GM23338 (cell line): ENCODE results near the gene DNAJC8. TPM values are rescaled to one million over a fixed set of nuclear protein-coding genes. Genes with fewer than 3 reads are reported as not detected.

Source experiments
- ATAC-seq: fragments of 200-7000 bp; cut with Tn5 transposase; 3 replicates; pipeline ENCODE4 v1.9.1; 2020
- DNase-seq: peaks from one replicate; pipeline ENCODE4 v3.0.0-alpha.2; 2015; ENCODE audit warnings: low spot score
- H2AFZ ChIP-seq: fragments of 200-600 bp; sonication (generic); 2 replicates; pipeline ENCODE4 v1.8.0; 2016; ENCODE audit warnings: antibody characterized with exemption, mild to moderate bottlenecking, moderate library complexity
- H3F3A ChIP-seq: fragments of 200-600 bp; sonication (generic); replicated peaks from 2 replicates; pipeline ENCODE4 v1.8.0; 2017; ENCODE audit warnings: antibody characterized with exemption, mixed run types, low read depth
- H3K27ac ChIP-seq: fragments of 200-600 bp; sonication (generic); 2 replicates; pipeline ENCODE4 v1.6.1; 2016; ENCODE audit warnings: low read depth
- H3K27me3 ChIP-seq: fragments of 200-600 bp; sonication (generic); 2 replicates; pipeline ENCODE4 v1.8.0; 2016; ENCODE audit warnings: mild to moderate bottlenecking, mixed run types, moderate library complexity; ENCODE audit not compliant: insufficient read depth
- H3K36me3 ChIP-seq: fragments of 200-600 bp; sonication (generic); 2 replicates; pipeline ENCODE4 v1.8.0; 2016; ENCODE audit warnings: mild to moderate bottlenecking; ENCODE audit not compliant: insufficient read depth
- H3K4me1 ChIP-seq: fragments of 200-600 bp; sonication (generic); 2 replicates; pipeline ENCODE4 v1.8.0; 2016; ENCODE audit warnings: mild to moderate bottlenecking, moderate library complexity; ENCODE audit not compliant: insufficient read depth
- H3K4me2 ChIP-seq: fragments of 200-600 bp; sonication (generic); 2 replicates; pipeline ENCODE4 v1.7.1; 2017; ENCODE audit warnings: mixed run types
- H3K4me3 ChIP-seq: fragments of 200-600 bp; sonication (generic); 2 replicates; pipeline ENCODE4 v1.6.1; 2016; ENCODE audit warnings: mixed run types
- H3K79me2 ChIP-seq: fragments of 200-600 bp; sonication (generic); replicated peaks from 2 replicates; pipeline ENCODE4 v1.8.0; 2017; ENCODE audit warnings: mild to moderate bottlenecking; ENCODE audit not compliant: insufficient read depth
- H3K9me2 ChIP-seq: fragments of 200-600 bp; sonication (generic); 2 replicates; pipeline ENCODE4 v1.8.0; 2017; ENCODE audit not compliant: insufficient read depth
- H4K20me1 ChIP-seq: fragments of 200-600 bp; sonication (generic); replicated peaks from 2 replicates; pipeline ENCODE4 v1.8.0; 2017; ENCODE audit warnings: mild to moderate bottlenecking; ENCODE audit not compliant: insufficient read depth
- H3K27ac Mint-ChIP-seq: 2 replicates; pipeline ENCODE4 v1.8.0; 2020; ENCODE audit warnings: inconsistent platforms, mild to moderate bottlenecking, moderate library complexity, mixed read lengths
- H3K27me3 Mint-ChIP-seq: 3 replicates; pipeline ENCODE4 v1.8.0; 2022; ENCODE audit warnings: low read depth, mild to moderate bottlenecking, moderate library complexity, mixed read lengths, inconsistent platforms; ENCODE audit not compliant: insufficient read depth, poor library complexity
- H3K36me3 Mint-ChIP-seq: 3 replicates; pipeline ENCODE4 v1.8.0; 2021; ENCODE audit warnings: low read depth, mild to moderate bottlenecking, inconsistent platforms, moderate library complexity, mixed read lengths
- H3K4me1 Mint-ChIP-seq: 3 replicates; pipeline ENCODE4 v1.8.0; 2020; ENCODE audit warnings: mild to moderate bottlenecking, inconsistent platforms, mixed read lengths
- H3K4me3 Mint-ChIP-seq: 3 replicates; pipeline ENCODE4 v1.8.0; 2021; ENCODE audit warnings: moderate library complexity, mild to moderate bottlenecking, inconsistent platforms, mixed read lengths
- H3K9me3 Mint-ChIP-seq: 3 replicates; pipeline ENCODE4 v1.8.0; 2020; ENCODE audit warnings: moderate library complexity, mild to moderate bottlenecking, inconsistent platforms, mixed read lengths
- CREB1 ChIP-seq: fragments of 250-450 bp; sonication (Bioruptor Pico); IDR thresholded peaks from 2 replicates; pipeline ENCODE4 v1.5.0; 2020; ENCODE audit warnings: low read depth, mild to moderate bottlenecking, moderate library complexity
- EZH2 ChIP-seq: fragments of 200-600 bp; sonication (generic); IDR thresholded peaks from one replicate; pipeline ENCODE4 v1.8.0; 2017; ENCODE audit warnings: antibody characterized with exemption, mild to moderate bottlenecking, low read depth; ENCODE audit not compliant: unreplicated experiment
- EZH2phosphoT487 ChIP-seq: fragments of 200-600 bp; sonication (generic); IDR thresholded peaks from one replicate; pipeline ENCODE4 v1.8.1; 2018; ENCODE audit warnings: antibody characterized with exemption; ENCODE audit not compliant: unreplicated experiment
- JUNB ChIP-seq: IDR thresholded peaks from one replicate; pipeline ENCODE4 v1.6.1; 2016; ENCODE audit warnings: antibody characterized with exemption; ENCODE audit not compliant: unreplicated experiment
- NANOG ChIP-seq: IDR thresholded peaks from 2 replicates; pipeline ENCODE4 v1.6.1; 2016; ENCODE audit warnings: antibody characterized with exemption, borderline replicate concordance
- POLR2AphosphoS5 ChIP-seq: IDR thresholded peaks from 2 replicates; pipeline ENCODE4 v1.6.1; 2016; ENCODE audit warnings: antibody characterized with exemption, low read depth
- polyA plus RNA-seq: library from polyadenylated mRNA; unstranded; fragments of >200 nt; fragmentation: Nextera tagmentation; extraction: Ambion mirVana; gene quantifications from 2 replicates; pipeline ENCODE4 v1.2.1, GENCODE V29; 2016
- total RNA-seq: library from RNA; depleted of rRNA; stranded (reverse); fragments of >200 nt; shearing (Covaris generic); gene quantifications from 2 replicates; pipeline ENCODE4 v1.2.3, GENCODE V29; 2014
- TF ChIP-seq, protein P1 (sequence below), 2 experiments: fragments of 200-600 bp in 1 of 2; sonication (generic) in 1 of 2; conservative IDR thresholded peaks; 2 replicates each; pipeline versions ENCODE4 v1.5.1 to v1.6.1; 2016 to 2017; ENCODE audit warnings: antibody characterized with exemption in 2 of 2, low read depth in 2 of 2, mild to moderate bottlenecking in 2 of 2, moderate library complexity in 1 of 2

DNAJC8 gene
- total and polyA plus RNA-seq, 2 experiments from 2014 or later: 67.3 to 210 TPM

DNA sequence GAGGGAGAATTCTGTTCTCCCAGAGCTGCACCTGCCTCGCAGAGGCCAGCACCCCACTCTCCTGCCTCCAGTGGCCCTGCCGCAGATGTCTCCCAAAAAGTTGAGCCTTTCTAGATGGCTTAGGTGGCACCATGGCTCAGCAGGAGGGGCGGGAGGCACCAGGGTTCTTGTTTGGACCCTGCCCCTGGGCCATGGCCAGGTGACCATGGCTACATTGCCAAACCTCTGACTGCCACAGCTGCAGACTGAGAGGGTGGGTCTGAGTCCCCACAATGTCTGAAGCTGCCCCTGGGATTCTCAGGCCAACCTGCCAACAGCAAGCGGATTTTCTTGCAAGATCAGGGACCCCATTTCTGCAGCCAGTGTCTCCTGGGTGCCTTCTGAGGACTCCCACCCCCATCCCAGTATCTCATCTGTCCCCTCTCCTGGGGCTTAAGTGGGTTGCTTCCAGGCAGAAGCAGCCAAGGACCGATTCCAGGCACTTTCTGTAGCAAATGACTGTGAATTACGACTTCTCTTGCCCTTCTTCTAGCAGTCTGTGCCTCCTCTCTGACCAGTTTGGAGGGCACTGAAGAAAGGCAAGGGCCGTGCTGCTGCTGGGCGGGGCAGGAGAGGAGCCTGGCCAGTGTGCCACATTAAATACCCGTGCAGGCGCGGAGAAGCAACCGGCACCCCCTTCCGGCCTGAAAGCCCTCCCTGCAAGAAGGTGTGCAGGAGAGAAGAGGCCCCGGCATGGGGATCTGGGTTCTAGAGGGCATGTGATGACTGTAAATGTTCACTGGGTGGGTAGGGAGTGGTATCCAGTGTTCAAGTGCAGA, 49.0 kb upstream of the DNAJC8 start:
- ATAC-seq: no peak

DNA sequence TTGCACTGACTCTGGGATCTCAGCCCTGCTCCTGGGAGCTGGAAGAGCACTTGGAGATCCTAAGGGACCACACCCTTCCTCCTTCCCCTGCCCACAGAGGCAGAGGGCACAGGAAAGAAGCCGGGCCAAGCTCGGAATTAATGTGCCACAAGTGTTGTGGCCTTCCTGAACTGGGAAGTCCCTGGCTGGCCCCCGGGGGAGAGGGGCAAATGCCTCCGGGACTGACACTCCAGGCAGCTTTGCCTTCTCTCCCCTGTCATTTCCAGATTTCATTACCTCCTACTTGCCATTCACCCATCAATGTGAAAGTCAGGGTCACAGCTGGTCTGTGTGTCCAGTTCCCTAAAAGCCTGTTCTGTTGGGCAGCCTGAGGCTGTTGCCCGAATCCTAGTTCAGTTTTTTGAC, 48.1 kb upstream of the DNAJC8 start:
- Histone ChIP-seq H3K79me2 (no peaks in the 10 kb centered on the region), H3K4me3 (no peak overlapping the region), H3K36me3 (peaks cover 43% of the 10 kb centered on the region), H2AFZ (no peak overlapping the region), H3K27me3 (no peaks in the 10 kb centered on the region), H3K4me1 (no peaks in the 10 kb centered on the region; the same call in 1 of the 2 replicates), H3K4me2 (no peak overlapping the region), H3F3A (no peaks in the 10 kb centered on the region), H3K27ac (no peak overlapping the region), H3K9me2 (no peaks in the 10 kb centered on the region), H4K20me1 (0 out of 2 replicates have a peak, but pooled peaks cover 6% of the 10 kb centered on the region)
- Mint-ChIP-seq H3K27ac (no peak overlapping the region), H3K27me3 (peaks cover 6% of the 10 kb centered on the region), H3K4me3 (no peak overlapping the region; the same call in 2 of the 3 replicates), H3K36me3 (peaks cover 70% of the 10 kb centered on the region), H3K4me1 (no peaks in the 10 kb centered on the region), H3K9me3 (no peaks in the 10 kb centered on the region)
- DNase-seq (no peak), ATAC-seq (no peak)
- TF ChIP-seq EZH2 (no peak), EZH2phosphoT487 (no peak)

More for the DNA sequence above, 49.0 kb upstream of the DNAJC8 start:
- Mint-ChIP-seq H3K4me3 (no peak overlapping the region), H3K27ac (peak overlapping the region; percentile 56; the same call in 1 of the 2 replicates), H3K36me3 (peaks cover 64% of the 10 kb centered on the region), H3K27me3 (peaks cover 6% of the 10 kb centered on the region), H3K9me3 (no peaks in the 10 kb centered on the region), H3K4me1 (no peaks in the 10 kb centered on the region)
- no peaks in the 10 kb centered on the region for H3K9me2 ChIP-seq
- H3K27ac ChIP-seq: no peak overlapping the region
- H3F3A ChIP-seq: no peaks in the 10 kb centered on the region
- H3K4me3 ChIP-seq: no peak overlapping the region
- no peak overlapping the region for H3K4me2 ChIP-seq
- no peaks in the 10 kb centered on the region; the same call in 1 of the 2 replicates for H3K4me1 ChIP-seq
- DNase-seq: no peak
- H2AFZ ChIP-seq: no peak overlapping the region
- H3K79me2 ChIP-seq: no peaks in the 10 kb centered on the region
- no peaks in the 10 kb centered on the region for H3K27me3 ChIP-seq
- TF ChIP-seq POLR2AphosphoS5: no peak
- TF ChIP-seq, protein P1, sequence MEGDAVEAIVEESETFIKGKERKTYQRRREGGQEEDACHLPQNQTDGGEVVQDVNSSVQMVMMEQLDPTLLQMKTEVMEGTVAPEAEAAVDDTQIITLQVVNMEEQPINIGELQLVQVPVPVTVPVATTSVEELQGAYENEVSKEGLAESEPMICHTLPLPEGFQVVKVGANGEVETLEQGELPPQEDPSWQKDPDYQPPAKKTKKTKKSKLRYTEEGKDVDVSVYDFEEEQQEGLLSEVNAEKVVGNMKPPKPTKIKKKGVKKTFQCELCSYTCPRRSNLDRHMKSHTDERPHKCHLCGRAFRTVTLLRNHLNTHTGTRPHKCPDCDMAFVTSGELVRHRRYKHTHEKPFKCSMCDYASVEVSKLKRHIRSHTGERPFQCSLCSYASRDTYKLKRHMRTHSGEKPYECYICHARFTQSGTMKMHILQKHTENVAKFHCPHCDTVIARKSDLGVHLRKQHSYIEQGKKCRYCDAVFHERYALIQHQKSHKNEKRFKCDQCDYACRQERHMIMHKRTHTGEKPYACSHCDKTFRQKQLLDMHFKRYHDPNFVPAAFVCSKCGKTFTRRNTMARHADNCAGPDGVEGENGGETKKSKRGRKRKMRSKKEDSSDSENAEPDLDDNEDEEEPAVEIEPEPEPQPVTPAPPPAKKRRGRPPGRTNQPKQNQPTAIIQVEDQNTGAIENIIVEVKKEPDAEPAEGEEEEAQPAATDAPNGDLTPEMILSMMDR (conservative IDR thresholded peaks at IDR 0.05; ENCODE audit: low read depth in 2 of 2): 0 out of 4 replicates have a peak, but pooled peaks of 1 of the 2 experiments have one; percentile 1
- peaks cover 40% of the 10 kb centered on the region for H3K36me3 ChIP-seq
- 0 out of 2 replicates have a peak, but pooled peaks cover 6% of the 10 kb centered on the region for H4K20me1 ChIP-seq

DNA sequence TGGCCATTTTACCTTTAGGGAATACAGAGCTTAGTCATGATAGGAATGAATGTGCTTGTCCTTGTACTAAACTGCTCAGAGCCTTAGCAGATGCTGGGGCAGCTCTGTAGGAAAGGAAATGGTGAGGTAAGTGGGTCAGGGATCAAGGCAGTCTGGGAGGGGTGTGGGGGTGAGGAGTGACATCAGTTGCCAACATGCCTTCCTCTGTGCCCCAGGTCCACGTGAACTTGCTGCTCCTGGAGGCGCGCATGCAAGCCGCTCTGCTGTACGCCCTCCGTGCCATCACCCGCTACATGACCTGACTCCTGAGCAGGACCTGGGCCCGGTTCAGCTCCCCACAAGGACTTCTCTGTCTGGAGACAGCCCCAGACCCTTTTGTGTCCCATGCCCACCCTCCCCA, 47.7 kb upstream of the DNAJC8 start:
- ATAC-seq: no peak
- Mint-ChIP-seq H3K36me3 (peaks cover 74% of the 10 kb centered on the region), H3K27ac (no peak overlapping the region), H3K9me3 (no peaks in the 10 kb centered on the region), H3K4me1 (no peaks in the 10 kb centered on the region), H3K27me3 (peaks cover 6% of the 10 kb centered on the region), H3K4me3 (no peak overlapping the region; the same call in 2 of the 3 replicates)
- Histone ChIP-seq H3K36me3 (peaks cover 45% of the 10 kb centered on the region), H3K4me1 (no peaks in the 10 kb centered on the region; the same call in 1 of the 2 replicates), H3K27me3 (no peaks in the 10 kb centered on the region), H2AFZ (no peak overlapping the region), H3K4me3 (no peak overlapping the region), H3K79me2 (no peaks in the 10 kb centered on the region), H3F3A (no peaks in the 10 kb centered on the region), H3K27ac (no peak overlapping the region), H4K20me1 (0 out of 2 replicates have a peak, but pooled peaks cover 7% of the 10 kb centered on the region), H3K9me2 (no peaks in the 10 kb centered on the region), H3K4me2 (no peak overlapping the region)
- DNase-seq: no peak
- TF ChIP-seq CREB1 (CRISPR knock-in tag): no peak
- TF ChIP-seq JUNB: no peak
- no peak for TF ChIP-seq POLR2AphosphoS5
- TF ChIP-seq EZH2phosphoT487: no peak
- no peak for TF ChIP-seq NANOG
